HL-60/S4 treated with phorbol 12-myristate 13-acetate at 8.2 ng/mL for 4 days and 3 days (cell line): ENCODE data around the gene CCDC85A.
"Not testable (repeated sequence)": the region's sequence is repeated elsewhere in the genome, so short reads cannot be mapped to it uniquely, and the experiment has no call there.

Experiments used
- in situ Hi-C: fragments of 300-500 bp; cut with MboI; formaldehyde crosslinking; loops from 2 replicates; pipeline ENCODE4 v1.15.0; 2022; ENCODE audit warnings: low sequenced_read_pairs

CCDC85A gene

DNA sequence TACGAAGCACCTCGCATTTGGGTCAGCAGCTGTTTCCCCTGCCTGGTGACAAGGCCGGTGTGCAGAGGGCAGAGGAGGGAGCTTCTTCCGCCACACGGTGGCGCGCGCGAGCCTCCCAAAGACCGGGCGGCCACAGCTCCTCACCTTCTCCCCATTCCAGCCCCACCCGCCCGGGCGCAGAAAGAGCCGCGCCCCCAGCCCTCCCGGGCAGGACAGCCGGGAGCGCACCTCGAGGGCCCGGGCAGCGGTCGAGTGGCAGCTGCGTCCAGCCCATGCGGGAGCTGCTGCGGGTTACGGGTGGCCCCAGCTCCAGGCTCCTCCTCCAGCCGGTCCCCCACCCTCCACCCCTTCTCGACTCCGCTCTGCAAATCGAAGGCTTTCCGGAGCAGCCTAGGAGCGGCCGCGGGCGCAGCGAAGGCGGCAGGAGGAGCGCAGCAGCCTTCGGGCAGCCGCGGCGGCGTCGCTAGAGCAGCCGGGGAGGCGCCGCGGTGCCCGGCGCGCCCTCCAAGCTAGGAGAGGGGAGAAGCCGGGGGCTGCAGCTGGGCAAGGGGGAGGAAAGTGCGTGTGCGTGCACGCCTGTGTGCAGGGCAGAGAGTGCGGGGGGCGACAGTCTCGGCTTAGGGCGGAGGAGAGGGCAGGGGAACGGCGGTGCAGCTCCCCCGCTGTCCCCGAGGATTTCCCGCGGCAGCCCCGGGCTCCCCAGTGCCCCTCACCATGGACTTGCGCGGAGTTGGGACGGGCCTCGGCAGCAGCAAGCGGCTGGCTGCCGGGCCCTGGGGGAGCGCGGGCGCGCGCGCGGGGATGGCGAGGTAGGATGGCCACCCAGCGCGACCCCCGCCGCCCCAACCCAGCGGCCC lies at the start of gene CCDC85A:
TSS of gene CCDC85A (plus strand) at position 348 of the 857 bp plus-strand sequence. CDS start 635 bp downstream, outside the sequence.
- in situ Hi-C loops, result no loop called here

GRCh38 chr2:56134861-56135260 lies 48.9 kb upstream of the CCDC85A start:
- in situ Hi-C loops, result no loop called here

GRCh38 chr2:56142497-56143061 lies 41.2 kb upstream of the CCDC85A start:
- in situ Hi-C loops, result not testable (repeated sequence)

DNA sequence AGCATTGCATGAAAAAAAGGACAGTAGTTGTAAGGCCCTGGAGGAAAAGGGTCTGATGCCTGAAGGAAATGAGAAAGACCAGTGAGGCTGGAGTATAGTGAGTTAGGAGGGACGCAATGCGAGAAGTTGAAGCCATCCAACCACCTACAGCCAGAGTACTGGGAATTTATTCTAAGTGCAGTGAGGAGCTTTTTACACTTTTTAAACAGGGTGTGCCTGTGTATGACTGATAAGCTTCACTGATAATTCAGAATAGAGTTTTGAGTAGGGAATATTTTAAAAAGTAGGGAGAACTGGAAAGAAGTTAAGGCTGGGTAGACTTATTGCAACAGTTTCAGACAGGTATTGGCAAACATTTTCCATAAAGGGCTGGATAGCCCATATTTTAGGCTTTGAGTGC lies 35.9 kb upstream of the CCDC85A start:
- in situ Hi-C loops, result no loop called here

GRCh38 chr2:56148825-56149224 lies 35.0 kb upstream of the CCDC85A start:
- in situ Hi-C loops, result no loop called here

GRCh38 chr2:56151841-56152240 lies 31.9 kb upstream of the CCDC85A start:
- in situ Hi-C loops, result no loop called here

DNA sequence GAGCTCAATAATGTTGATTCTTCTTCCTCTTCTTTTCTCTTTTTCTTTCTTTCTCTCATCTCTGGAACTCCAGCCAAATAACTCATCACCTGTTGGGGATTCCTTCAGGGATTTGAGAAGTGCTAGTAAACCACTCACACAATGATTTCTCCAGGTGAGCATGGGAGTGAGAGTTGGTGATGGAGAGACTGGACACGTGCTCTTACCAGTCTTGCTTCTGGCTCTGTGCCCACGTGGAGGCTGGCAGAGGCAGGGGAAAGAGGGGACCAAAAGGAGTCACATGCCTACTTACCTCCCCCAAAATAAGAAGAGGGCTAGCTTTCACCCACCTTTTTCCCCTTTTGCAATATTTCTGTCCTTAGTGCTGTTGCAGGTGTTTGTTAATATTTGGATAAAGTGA lies 28.6 kb upstream of the CCDC85A start:
- in situ Hi-C loops, result no loop called here

- in situ Hi-C loops, result not testable (repeated sequence)
These were observed 23.9 kb upstream of the CCDC85A start for GRCh38 chr2:56159875-56160274.

- in situ Hi-C loops, result no loop called here
These were observed 15.9 kb upstream of the CCDC85A start for GRCh38 chr2:56167616-56168562.

DNA sequence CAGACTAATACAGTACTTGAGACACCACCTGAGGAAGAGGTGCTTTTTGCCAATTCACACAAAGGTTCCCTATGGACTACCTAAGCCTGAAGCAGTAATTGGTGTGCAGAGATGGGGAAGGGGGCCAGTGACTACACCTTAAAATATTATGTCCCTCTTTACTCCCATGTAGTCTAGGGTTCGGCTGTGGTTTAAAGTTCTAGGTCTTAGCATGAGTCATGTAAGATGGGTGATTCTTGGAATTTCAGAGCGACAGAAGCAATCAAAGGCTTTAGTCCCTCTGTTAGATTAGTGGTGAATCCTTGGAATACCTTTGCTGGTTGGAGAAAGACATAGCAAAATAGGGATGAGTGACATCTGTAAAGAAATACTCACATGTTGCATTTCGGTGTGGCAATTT lies 14.3 kb upstream of the CCDC85A start:
- in situ Hi-C loops, result no loop called here

- in situ Hi-C loops, result no loop called here
These were observed 13.3 kb upstream of the CCDC85A start for GRCh38 chr2:56170504-56170903.

- in situ Hi-C loops, result no loop called here
These were observed 12.8 kb upstream of the CCDC85A start for GRCh38 chr2:56170988-56171387.

- in situ Hi-C loops, result no loop called here
These were observed 8.0 kb upstream of the CCDC85A start for GRCh38 chr2:56175779-56176178.

- in situ Hi-C loops, result no loop called here
These were observed 6.2 kb upstream of the CCDC85A start for GRCh38 chr2:56177420-56178220.

- in situ Hi-C loops, result no loop called here
These were observed 3.9 kb upstream of the CCDC85A start for GRCh38 chr2:56179931-56180330.

DNA sequence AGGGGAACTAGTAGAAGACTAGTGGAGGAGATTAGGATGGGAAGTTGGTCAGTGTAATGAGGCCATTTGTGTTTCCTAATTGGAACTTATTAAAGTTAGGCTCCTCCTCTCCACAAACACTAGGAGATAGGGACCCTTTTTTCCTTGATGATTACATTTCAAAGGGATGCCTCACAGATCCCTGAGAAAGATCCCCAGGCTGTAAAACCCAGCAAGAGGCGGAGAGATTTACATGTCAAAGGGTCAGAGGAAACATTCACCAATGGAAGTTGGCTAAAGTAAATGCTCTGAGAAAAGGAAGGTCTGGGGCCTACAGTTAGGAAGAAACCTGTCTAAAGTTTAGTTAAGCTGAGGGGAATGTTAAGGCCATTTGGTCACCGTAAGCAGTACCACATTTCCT lies 1.4 kb upstream of the CCDC85A start:
- in situ Hi-C loops, result no loop called here

- in situ Hi-C loops, result no loop called here
These were observed 766 bp downstream of the CCDC85A start for GRCh38 chr2:56184500-56185011.

- in situ Hi-C loops, result no loop called here
These were observed 1.4 kb downstream of the CCDC85A start for GRCh38 chr2:56185101-56185581.

GRCh38 chr2:56185582-56186046 lies 1.8 kb downstream of the CCDC85A start:
- in situ Hi-C loops, result no loop called here

- in situ Hi-C loops, result no loop called here
These were observed 7.8 kb downstream of the CCDC85A start for GRCh38 chr2:56191617-56192016.
